Sciatic nerve (tissue), 2 donors: Measurements from ENCODE around the gene ELL2. TPM values are rescaled to one million over a fixed set of nuclear protein-coding genes. Genes with fewer than 3 reads are reported as not detected.
"Not testable (repeated sequence)": the region's sequence is repeated elsewhere in the genome, so short reads cannot be mapped to it uniquely, and the experiment has no call there.

Experiments used
- ATAC-seq: fragments of 200-7000 bp; cut with Tn5 transposase; one replicate; pipeline ENCODE4 v1.9.1; 2020; ENCODE audit warnings: mild to moderate bottlenecking, moderate library complexity
- DNase-seq: peaks from one replicate; pipeline ENCODE4 v3.0.0-alpha.2; 2020; ENCODE audit warnings: low spot score
- intact Hi-C: fragments of 100-400 bp; cut with DNase I; formaldehyde crosslinking; loops from one replicate; pipeline ENCODE4 v1.14.2; 2022
- total RNA-seq: library from RNA; stranded (reverse); fragmentation: NEBNext Ultra II Directional; extraction: Animal tissue kit (Norgen Biotek cat#: 25700); gene quantifications from one replicate; pipeline ENCODE4 v1.2.1, GENCODE V29; 2021
- donor health status: DM: no; HTN: no; CAD: no.
- donor health status: DM: no; HTN: no; CAD: no.

ELL2 gene
- total RNA-seq, 1 donor from 2014 or later = 50.4 TPM

- intact Hi-C loops = no loop called here
- ATAC-seq (no peak), DNase-seq (no peak)
Observed at GRCh38 chr5:95918421-95919006, 43.1 kb downstream of the ELL2 start.

GRCh38 chr5:95917207-95917606, 44.4 kb downstream of the ELL2 start:
- ATAC-seq (no peak), DNase-seq (no peak)
- intact Hi-C loops = no loop called here

- intact Hi-C loops = no loop called here
- ATAC-seq = no peak
- DNase-seq = no peak
Observed at GRCh38 chr5:95916687-95917085, 45.0 kb downstream of the ELL2 start.

- ATAC-seq = peak; percentile 55
- no peak for DNase-seq
- intact Hi-C loops = no loop called here
Observed at GRCh38 chr5:95915999-95916686, 45.5 kb downstream of the ELL2 start.

- intact Hi-C loops = no loop called here
- DNase-seq = no peak
- no peak for ATAC-seq
Observed at GRCh38 chr5:95913663-95914062, 48.0 kb downstream of the ELL2 start.

GRCh38 chr5:95912029-95912428, 49.6 kb downstream of the ELL2 start:
- ATAC-seq (no peak), DNase-seq (no peak)
- intact Hi-C loops = no loop called here

GRCh38 chr5:95910521-95910920, 51.1 kb downstream of the ELL2 start:
- ATAC-seq = no peak
- intact Hi-C loops = no loop called here
- DNase-seq = no peak

GRCh38 chr5:95909738-95910137, 51.9 kb downstream of the ELL2 start:
- DNase-seq (no peak), ATAC-seq (no peak)
- intact Hi-C loops = no loop called here

- DNase-seq (no peak), ATAC-seq (no peak)
- intact Hi-C loops = no loop called here
Observed at GRCh38 chr5:95908799-95909198, 52.9 kb downstream of the ELL2 start.

GRCh38 chr5:95907740-95908706, 53.6 kb downstream of the ELL2 start:
- intact Hi-C loops = no loop called here
- ATAC-seq (no peak), DNase-seq (no peak)

GRCh38 chr5:95907067-95907705, 54.5 kb downstream of the ELL2 start:
- no peak for DNase-seq
- ATAC-seq = no peak
- intact Hi-C loops = no loop called here

- ATAC-seq, intact Hi-C loops, DNase-seq: not testable (repeated sequence)
Observed at GRCh38 chr5:95906398-95906797, 55.3 kb downstream of the ELL2 start.

GRCh38 chr5:95904827-95905226, 56.8 kb downstream of the ELL2 start:
- intact Hi-C loops = no loop called here

GRCh38 chr5:95903838-95904237, 57.8 kb downstream of the ELL2 start:
- DNase-seq = no peak
- intact Hi-C loops = no loop called here
- ATAC-seq = no peak

More at GRCh38 chr5:95904827-95905226, 56.8 kb downstream of the ELL2 start:
- ATAC-seq (no peak), DNase-seq (no peak)

- intact Hi-C loops = no loop called here
- ATAC-seq (no peak), DNase-seq (no peak)
Observed at GRCh38 chr5:95901676-95902627, 59.7 kb downstream of the ELL2 start.

GRCh38 chr5:95900383-95900958, 61.2 kb downstream of the ELL2 start:
- intact Hi-C loops = no loop called here
- peak; percentile 71 for ATAC-seq
- no peak for DNase-seq

- no peak for DNase-seq
- intact Hi-C loops = no loop called here
- ATAC-seq = no peak
Observed at GRCh38 chr5:95899829-95900228, 61.8 kb downstream of the ELL2 start.

GRCh38 chr5:95899006-95899405, 62.6 kb downstream of the ELL2 start:
- ATAC-seq = no peak
- no peak for DNase-seq
- intact Hi-C loops = no loop called here
